ENCODE measurements around the gene NEK7.
"Not testable (repeated sequence)": the region's sequence is repeated elsewhere in the genome, so short reads cannot be mapped to it uniquely, and the experiment has no call there.

Gene NEK7

GRCh38 chr1:198314817-198315216 lies 158.0 kb downstream of the NEK7 start:
- DNase-seq; intact Hi-C loops (cut with DNase I): not testable (repeated sequence)

GRCh38 chr1:198315331-198315730 lies 158.5 kb downstream of the NEK7 start:
- DNase-seq; intact Hi-C loops (cut with DNase I): not testable (repeated sequence)

GRCh38 chr1:198316546-198317100 lies 159.8 kb downstream of the NEK7 start:
- DNase-seq = peak in 2 of 42 donors; percentile 24 to 27
- intact Hi-C loops (cut with DNase I) = no loop called here

- no peak for DNase-seq
- intact Hi-C loops (cut with DNase I) = no loop called here
Observed at GRCh38 chr1:198318085-198318484, 161.3 kb downstream of the NEK7 start.

- intact Hi-C loops (cut with DNase I) = no loop called here
Observed at GRCh38 chr1:198320759-198321158, 164.0 kb downstream of the NEK7 start.

GRCh38 chr1:198326232-198326631 lies 169.4 kb downstream of the NEK7 start:
- intact Hi-C loops (cut with DNase I) = no loop called here
- DNase-seq = no peak

More at GRCh38 chr1:198320759-198321158, 164.0 kb downstream of the NEK7 start:
- no peak for DNase-seq

- intact Hi-C loops (cut with DNase I) = no loop called here
Observed at GRCh38 chr1:198326915-198327314, 170.1 kb downstream of the NEK7 start.

GRCh38 chr1:198328458-198329032 lies 171.7 kb downstream of the NEK7 start:
- no peak for DNase-seq
- intact Hi-C loops (cut with DNase I) = no loop called here

More at GRCh38 chr1:198326915-198327314, 170.1 kb downstream of the NEK7 start:
- DNase-seq = no peak

GRCh38 chr1:198330982-198331615 lies 174.3 kb downstream of the NEK7 start:
- no peak for DNase-seq
- intact Hi-C loops (cut with DNase I) = no loop called here

GRCh38 chr1:198333744-198334143 lies 176.9 kb downstream of the NEK7 start:
- no peak for DNase-seq
- intact Hi-C loops (cut with DNase I) = no loop called here

GRCh38 chr1:198335663-198336062 lies 178.9 kb downstream of the NEK7 start:
- intact Hi-C loops (cut with DNase I) = no loop called here
- DNase-seq = no peak

- intact Hi-C loops (cut with DNase I) = no loop called here
- DNase-seq = no peak
Observed at GRCh38 chr1:198337886-198338285, 181.1 kb downstream of the NEK7 start.

GRCh38 chr1:198340139-198340538 lies 183.3 kb downstream of the NEK7 start:
- no peak for DNase-seq
- intact Hi-C loops (cut with DNase I) = no loop called here

GRCh38 chr1:198346178-198346577 lies 189.4 kb downstream of the NEK7 start:
- intact Hi-C loops (cut with DNase I) = no loop called here

GRCh38 chr1:198350456-198350855 lies 193.7 kb downstream of the NEK7 start:
- intact Hi-C loops (cut with DNase I) = no loop called here
- DNase-seq = no peak

More at GRCh38 chr1:198346178-198346577, 189.4 kb downstream of the NEK7 start:
- DNase-seq = no peak

- DNase-seq = no peak
- intact Hi-C loops (cut with DNase I) = no loop called here
Observed at GRCh38 chr1:198352975-198353695, 196.3 kb downstream of the NEK7 start.

GRCh38 chr1:198357937-198358336 lies 201.1 kb downstream of the NEK7 start:
- intact Hi-C loops (cut with DNase I) = no loop called here

GRCh38 chr1:198359024-198359653 lies 202.3 kb downstream of the NEK7 start:
- intact Hi-C loops (cut with DNase I) = no loop called here
- peak in 1 of 42 donors; percentile 14 for DNase-seq

More at GRCh38 chr1:198357937-198358336, 201.1 kb downstream of the NEK7 start:
- DNase-seq = no peak

GRCh38 chr1:198360208-198360729 lies 203.5 kb downstream of the NEK7 start:
- no peak for DNase-seq
- intact Hi-C loops (cut with DNase I) = no loop called here

All from head of caudate nucleus (tissue), 42 donors.